MM.1S (cell line): ENCODE measurements around the gene CNOT4.

ENCODE experiments used
- DNase-seq: peaks from one replicate; pipeline ENCODE4 v3.0.0-alpha.2; 2015
- H2AFZ ChIP-seq: fragments of 300-600 bp; sonication (generic); 2 replicates; pipeline ENCODE4 v1.6.0; 2016; ENCODE audit warnings: antibody characterized with exemption, low read length
- H3F3A ChIP-seq: fragments of 300-600 bp; sonication (generic); 2 replicates; pipeline ENCODE4 v1.6.1; 2016; ENCODE audit warnings: mild to moderate bottlenecking, antibody characterized with exemption, low read length, moderate library complexity, mixed read lengths; ENCODE audit not compliant: insufficient read depth
- H3K27ac ChIP-seq: fragments of 300-600 bp; sonication (generic); 2 replicates; pipeline ENCODE4 v1.5.1; 2016; ENCODE audit warnings: mild to moderate bottlenecking, low read length
- H3K27me3 ChIP-seq: fragments of 300-600 bp; sonication (generic); replicated peaks from 2 replicates; pipeline ENCODE4 v1.6.0; 2016; ENCODE audit warnings: low read length; ENCODE audit not compliant: insufficient read depth
- H3K36me3 ChIP-seq: fragments of 300-600 bp; sonication (generic); replicated peaks from 2 replicates; pipeline ENCODE4 v1.6.1; 2016; ENCODE audit warnings: mild to moderate bottlenecking, low read length, mixed read lengths; ENCODE audit not compliant: insufficient read depth
- H3K4me1 ChIP-seq: fragments of 300-600 bp; sonication (generic); 2 replicates; pipeline ENCODE4 v1.6.1; 2016; ENCODE audit warnings: low read length, mixed read lengths
- H3K4me2 ChIP-seq: fragments of 300-600 bp; sonication (generic); 2 replicates; pipeline ENCODE4 v1.6.0; 2016; ENCODE audit warnings: low read depth, low read length
- H3K4me3 ChIP-seq: fragments of 300-600 bp; sonication (generic); 2 replicates; pipeline ENCODE4 v1.5.1; 2016; ENCODE audit warnings: low read length, mixed read lengths
- H3K79me2 ChIP-seq: fragments of 300-600 bp; sonication (generic); 2 replicates; pipeline ENCODE4 v1.6.1; 2016; ENCODE audit warnings: mixed run types, low read length, mixed read lengths
- H3K9ac ChIP-seq: fragments of 300-600 bp; sonication (generic); 2 replicates; pipeline ENCODE4 v1.6.1; 2016; ENCODE audit warnings: low read length, mixed read lengths
- H3K9me2 ChIP-seq: fragments of 300-600 bp; sonication (generic); replicated peaks from 2 replicates; pipeline ENCODE4 v1.6.1; 2016; ENCODE audit warnings: mild to moderate bottlenecking, low read length, mixed read lengths; ENCODE audit not compliant: insufficient read depth
- H3K9me3 ChIP-seq: fragments of 300-600 bp; sonication (generic); replicated peaks from 2 replicates; pipeline ENCODE4 v1.6.1; 2016; ENCODE audit warnings: mild to moderate bottlenecking, low read length, mixed read lengths; ENCODE audit not compliant: insufficient read depth
- H4K20me1 ChIP-seq: fragments of 300-600 bp; sonication (generic); 2 replicates; pipeline ENCODE4 v1.6.1; 2016; ENCODE audit warnings: mild to moderate bottlenecking, low read length, moderate library complexity, mixed read lengths; ENCODE audit not compliant: insufficient read depth
- EZH2 ChIP-seq: fragments of 300-600 bp; sonication (generic); optimal IDR thresholded peaks from 2 replicates; pipeline ENCODE3; 2017; ENCODE audit warnings: low read depth, mild to moderate bottlenecking, antibody characterized with exemption, low read length, mixed read lengths
- EZH2phosphoT487 ChIP-seq: fragments of 300-600 bp; sonication (generic); IDR thresholded peaks from 2 replicates; pipeline ENCODE4 v1.6.1; 2018; ENCODE audit warnings: antibody characterized with exemption, low read length
- TF ChIP-seq, protein P1 (sequence below): fragments of 300-600 bp; sonication (generic); IDR thresholded peaks from 2 replicates; pipeline ENCODE4 v1.5.1; 2016; ENCODE audit warnings: antibody characterized with exemption, low read length, mixed read lengths

The CNOT4 gene

DNA sequence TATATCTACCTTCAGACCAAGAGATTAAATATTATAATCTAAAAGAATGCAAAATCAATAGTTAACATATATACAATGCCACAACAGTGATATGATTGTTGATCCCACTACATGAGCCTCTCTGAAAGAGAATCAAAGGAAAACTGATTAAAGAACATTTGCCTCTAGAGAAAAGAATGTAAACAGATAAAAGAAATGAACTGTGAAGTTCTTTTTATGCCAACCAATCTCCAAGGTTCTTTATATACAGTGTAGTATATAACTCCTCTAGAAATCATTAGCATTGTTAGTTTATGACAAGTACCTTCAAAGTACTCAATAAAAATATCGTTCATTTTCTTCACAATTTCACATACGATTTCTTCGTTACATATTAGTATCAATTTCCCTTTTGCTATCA is 20.1 kb downstream of the CNOT4 start:
- Histone ChIP-seq H3K27me3 (no peaks in the 10 kb centered on the region), H3K4me2 (no peak overlapping the region), H3K9me2 (no peaks in the 10 kb centered on the region), H3K9me3 (no peaks in the 10 kb centered on the region), H3K9ac (no peak overlapping the region), H3K36me3 (no peaks in the 10 kb centered on the region), H3F3A (no peaks in the 10 kb centered on the region), H4K20me1 (peaks cover 14% of the 10 kb centered on the region; the same call in 1 of the 2 replicates), H3K79me2 (peaks cover 99% of the 10 kb centered on the region), H3K27ac (no peak overlapping the region), H3K4me1 (no peaks in the 10 kb centered on the region), H2AFZ (no peak overlapping the region), H3K4me3 (no peak overlapping the region)
- TF ChIP-seq EZH2 (no peak), EZH2phosphoT487 (no peak)
- TF ChIP-seq, protein P1, sequence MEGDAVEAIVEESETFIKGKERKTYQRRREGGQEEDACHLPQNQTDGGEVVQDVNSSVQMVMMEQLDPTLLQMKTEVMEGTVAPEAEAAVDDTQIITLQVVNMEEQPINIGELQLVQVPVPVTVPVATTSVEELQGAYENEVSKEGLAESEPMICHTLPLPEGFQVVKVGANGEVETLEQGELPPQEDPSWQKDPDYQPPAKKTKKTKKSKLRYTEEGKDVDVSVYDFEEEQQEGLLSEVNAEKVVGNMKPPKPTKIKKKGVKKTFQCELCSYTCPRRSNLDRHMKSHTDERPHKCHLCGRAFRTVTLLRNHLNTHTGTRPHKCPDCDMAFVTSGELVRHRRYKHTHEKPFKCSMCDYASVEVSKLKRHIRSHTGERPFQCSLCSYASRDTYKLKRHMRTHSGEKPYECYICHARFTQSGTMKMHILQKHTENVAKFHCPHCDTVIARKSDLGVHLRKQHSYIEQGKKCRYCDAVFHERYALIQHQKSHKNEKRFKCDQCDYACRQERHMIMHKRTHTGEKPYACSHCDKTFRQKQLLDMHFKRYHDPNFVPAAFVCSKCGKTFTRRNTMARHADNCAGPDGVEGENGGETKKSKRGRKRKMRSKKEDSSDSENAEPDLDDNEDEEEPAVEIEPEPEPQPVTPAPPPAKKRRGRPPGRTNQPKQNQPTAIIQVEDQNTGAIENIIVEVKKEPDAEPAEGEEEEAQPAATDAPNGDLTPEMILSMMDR, result no peak
- DNase-seq, result no peak

- Histone ChIP-seq H4K20me1 (peaks cover 7% of the 10 kb centered on the region; the same call in 1 of the 2 replicates), H3K9me3 (no peaks in the 10 kb centered on the region), H3K36me3 (no peaks in the 10 kb centered on the region), H3F3A (no peaks in the 10 kb centered on the region), H3K27me3 (no peaks in the 10 kb centered on the region), H2AFZ (no peak overlapping the region), H3K79me2 (peaks cover 97% of the 10 kb centered on the region), H3K9me2 (no peaks in the 10 kb centered on the region), H3K4me1 (no peaks in the 10 kb centered on the region), H3K27ac (no peak overlapping the region), H3K9ac (no peak overlapping the region), H3K4me2 (no peak overlapping the region), H3K4me3 (no peak overlapping the region)
- no peak for DNase-seq
- no peak for TF ChIP-seq EZH2phosphoT487
- no peak for TF ChIP-seq EZH2
- TF ChIP-seq, protein P1, result no peak
Observed at GRCh38 chr7:135486261-135486920, 23.5 kb downstream of the CNOT4 start.

GRCh38 chr7:135481598-135481979 is 28.3 kb downstream of the CNOT4 start:
- no peak overlapping the region for H3K9ac ChIP-seq
- H4K20me1 ChIP-seq, result peaks cover 8% of the 10 kb centered on the region; the same call in 1 of the 2 replicates
- peaks cover 4% of the 10 kb centered on the region; the same call in 1 of the 2 replicates for H3K36me3 ChIP-seq
- H3K4me3 ChIP-seq, result no peak overlapping the region
- no peaks in the 10 kb centered on the region for H3K9me2 ChIP-seq
- H3F3A ChIP-seq, result no peaks in the 10 kb centered on the region
- H3K4me1 ChIP-seq, result no peaks in the 10 kb centered on the region
- H3K79me2 ChIP-seq, result peaks cover 88% of the 10 kb centered on the region
- DNase-seq, result no peak
- no peak overlapping the region for H2AFZ ChIP-seq
- H3K27ac ChIP-seq, result no peak overlapping the region
- no peaks in the 10 kb centered on the region for H3K27me3 ChIP-seq
- H3K9me3 ChIP-seq, result no peaks in the 10 kb centered on the region
- TF ChIP-seq, protein P1, result no peak
- TF ChIP-seq EZH2phosphoT487 (no peak), EZH2 (no peak)
- no peak overlapping the region for H3K4me2 ChIP-seq
